BJ (cell line): ENCODE data around the gene STIM1. TPM values are rescaled to one million over a fixed set of nuclear protein-coding genes. Genes with fewer than 3 reads are reported as not detected.

Experiments
- CTCF ChIA-PET: fragments of 350-600 bp; formaldehyde crosslinking; extraction: SDS; loops from one replicate; lab custom pipeline; 2021; ENCODE audit warnings: antibody characterized with exemption, inconsistent platforms; lab: Yijun Ruan, JAX
- POLR2A ChIA-PET: fragments of 300-600 bp; sonication (Branson Sonifier 250); formaldehyde crosslinking; extraction: SDS; loops from one replicate; lab custom pipeline; 2021; ENCODE audit warnings: antibody characterized with exemption; lab: Charles Lee
- DNase-seq: peaks from one replicate; pipeline ENCODE4 v3.0.0-alpha.2; 2011; ENCODE audit warnings: low read depth
- H3K27me3 ChIP-seq: 2 replicates; pipeline ENCODE4 v1.6.0; 2011; ENCODE audit warnings: low read length; ENCODE audit not compliant: control insufficient read depth, insufficient read depth
- H3K36me3 ChIP-seq: 2 replicates; pipeline ENCODE4 v1.5.1; 2011; ENCODE audit warnings: low read length; ENCODE audit not compliant: control insufficient read depth, insufficient read depth
- H3K4me3 ChIP-seq: 2 replicates; pipeline ENCODE4 v1.5.1; 2011; ENCODE audit warnings: low read depth, mild to moderate bottlenecking, control low read depth, low read length
- CTCF ChIP-seq: IDR thresholded peaks from 2 replicates; pipeline ENCODE4 v1.5.1; 2011; ENCODE audit warnings: low read depth, mild to moderate bottlenecking, control low read depth, inconsistent platforms, low read length, moderate library complexity; ENCODE audit not compliant: insufficient read depth
- polyA plus RNA-seq: library from polyadenylated mRNA; depleted of rRNA; stranded (reverse); fragments of >200 nt; gene quantifications from 2 replicates; pipeline ENCODE4 v1.2.3, GENCODE V29; 2011

STIM1 gene
- polyA plus RNA-seq, 1 experiment, result 54.6 TPM

- TF ChIP-seq CTCF, result peak; percentile 14; the same call in 1 of the 2 replicates
- ChIA-PET POLR2A (no interaction called here), CTCF (interaction anchor here (0.7 to 1.3 kb wide), 5 partner anchors 9 to 246 kb away, joined by 3 to 4 read pairs (median 4); no protein-coding TSS in a partner anchor)
- Histone ChIP-seq H3K27me3 (no peaks in the 10 kb centered on the region), H3K4me3 (peak overlapping the region; percentile 81), H3K36me3 (peaks cover 2% of the 10 kb centered on the region; the same call in 1 of the 2 replicates)
- DNase-seq, result no peak
Measured at GRCh38 chr11:4095509-4096230, 240.2 kb downstream of the STIM1 start.

GRCh38 chr11:4098026-4098621, 242.7 kb downstream of the STIM1 start:
- TF ChIP-seq CTCF, result no peak
- no peak for DNase-seq
- Histone ChIP-seq H3K27me3 (no peaks in the 10 kb centered on the region), H3K4me3 (no peak overlapping the region), H3K36me3 (no peaks in the 10 kb centered on the region)
- ChIA-PET POLR2A (no interaction called here), CTCF (interaction anchor here (1.1 kb wide), 1 partner anchor 31 kb away, joined by 4 read pairs; no protein-coding TSS in a partner anchor)

GRCh38 chr11:4102711-4103110, 247.2 kb downstream of the STIM1 start:
- POLR2A ChIA-PET, result no interaction called here
- no peaks in the 10 kb centered on the region for H3K27me3 ChIP-seq
- no peak overlapping the region for H3K4me3 ChIP-seq
- TF ChIP-seq CTCF, result no peak
- CTCF ChIA-PET, result no interaction called here
- no peak for DNase-seq
- 0 out of 2 replicates have a peak, but pooled peaks cover 1% of the 10 kb centered on the region for H3K36me3 ChIP-seq

GRCh38 chr11:4103269-4103668, 247.8 kb downstream of the STIM1 start:
- H3K27me3 ChIP-seq, result no peaks in the 10 kb centered on the region
- DNase-seq, result no peak
- ChIA-PET POLR2A (no interaction called here), CTCF (interaction anchor here (0.6 kb wide), 1 partner anchor 529 kb away, joined by 3 read pairs; no protein-coding TSS in a partner anchor)
- no peak for TF ChIP-seq CTCF
- H3K36me3 ChIP-seq, result 0 out of 2 replicates have a peak, but pooled peaks cover 1% of the 10 kb centered on the region
- H3K4me3 ChIP-seq, result no peak overlapping the region

- Histone ChIP-seq H3K27me3 (no peaks in the 10 kb centered on the region), H3K4me3 (no peak overlapping the region), H3K36me3 (peaks cover 3% of the 10 kb centered on the region; the same call in 1 of the 2 replicates)
- no peak for TF ChIP-seq CTCF
- DNase-seq, result no peak
- CTCF ChIA-PET, result no interaction called here
- POLR2A ChIA-PET, result no interaction called here
Measured at GRCh38 chr11:4105916-4106315, 250.5 kb downstream of the STIM1 start.
